Measurements from ENCODE around the gene GFI1B. TPM values are rescaled to one million over a fixed set of nuclear protein-coding genes. Genes with fewer than 3 reads are reported as not detected.
"Not testable (repeated sequence)": the region's sequence is repeated elsewhere in the genome, so short reads cannot be mapped to it uniquely, and the experiment has no call there.

GFI1B gene
- total RNA-seq, 1 experiment from 2014 or later, result not detected

DNA sequence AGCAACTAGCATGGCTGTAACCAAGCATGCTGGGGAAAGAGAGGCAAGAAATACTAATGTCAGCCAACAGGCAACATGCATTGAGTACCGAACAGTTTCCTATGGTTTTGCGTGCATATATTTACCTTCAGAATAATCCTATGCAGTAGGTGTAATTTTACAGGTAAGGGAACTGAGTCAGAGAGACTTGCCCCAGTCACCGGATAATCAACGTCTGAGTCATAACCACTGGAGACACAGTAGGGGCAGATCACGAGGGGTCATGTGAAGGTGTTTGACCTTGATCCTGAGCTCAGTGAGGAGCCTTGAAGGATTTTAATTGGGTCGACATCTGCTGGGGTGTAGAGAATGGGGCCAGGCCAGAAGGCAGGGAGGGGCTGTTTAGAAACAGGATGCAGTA, 20.7 kb upstream of the GFI1B start:
- Mint-ChIP-seq H3K9me3 (ENCODE audit: low read depth, unreplicated experiment) (peaks cover 13% of the 10 kb centered on the region), H3K27me3 (ENCODE audit: unreplicated experiment) (peaks cover 51% of the 10 kb centered on the region), H3K36me3 (ENCODE audit: insufficient read depth, unreplicated experiment) (no peaks in the 10 kb centered on the region), H3K4me3 (ENCODE audit: low read depth, unreplicated experiment) (no peak overlapping the region), H3K4me1 (ENCODE audit: low read depth, unreplicated experiment) (peaks cover 13% of the 10 kb centered on the region), H3K27ac (ENCODE audit: unreplicated experiment) (no peak overlapping the region)
- CTCF ChIA-PET, result no interaction called here
- no peak for DNase-seq
- intact Hi-C loops (cut with micrococcal nuclease; ENCODE audit: unreplicated experiment), result no loop called here
- BruUV-seq (replicated peaks), result no TSS peak
- TF ChIP-seq, protein P1, sequence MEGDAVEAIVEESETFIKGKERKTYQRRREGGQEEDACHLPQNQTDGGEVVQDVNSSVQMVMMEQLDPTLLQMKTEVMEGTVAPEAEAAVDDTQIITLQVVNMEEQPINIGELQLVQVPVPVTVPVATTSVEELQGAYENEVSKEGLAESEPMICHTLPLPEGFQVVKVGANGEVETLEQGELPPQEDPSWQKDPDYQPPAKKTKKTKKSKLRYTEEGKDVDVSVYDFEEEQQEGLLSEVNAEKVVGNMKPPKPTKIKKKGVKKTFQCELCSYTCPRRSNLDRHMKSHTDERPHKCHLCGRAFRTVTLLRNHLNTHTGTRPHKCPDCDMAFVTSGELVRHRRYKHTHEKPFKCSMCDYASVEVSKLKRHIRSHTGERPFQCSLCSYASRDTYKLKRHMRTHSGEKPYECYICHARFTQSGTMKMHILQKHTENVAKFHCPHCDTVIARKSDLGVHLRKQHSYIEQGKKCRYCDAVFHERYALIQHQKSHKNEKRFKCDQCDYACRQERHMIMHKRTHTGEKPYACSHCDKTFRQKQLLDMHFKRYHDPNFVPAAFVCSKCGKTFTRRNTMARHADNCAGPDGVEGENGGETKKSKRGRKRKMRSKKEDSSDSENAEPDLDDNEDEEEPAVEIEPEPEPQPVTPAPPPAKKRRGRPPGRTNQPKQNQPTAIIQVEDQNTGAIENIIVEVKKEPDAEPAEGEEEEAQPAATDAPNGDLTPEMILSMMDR (IDR thresholded peaks at IDR 0.05; ENCODE audit: unreplicated experiment), result no peak

DNA sequence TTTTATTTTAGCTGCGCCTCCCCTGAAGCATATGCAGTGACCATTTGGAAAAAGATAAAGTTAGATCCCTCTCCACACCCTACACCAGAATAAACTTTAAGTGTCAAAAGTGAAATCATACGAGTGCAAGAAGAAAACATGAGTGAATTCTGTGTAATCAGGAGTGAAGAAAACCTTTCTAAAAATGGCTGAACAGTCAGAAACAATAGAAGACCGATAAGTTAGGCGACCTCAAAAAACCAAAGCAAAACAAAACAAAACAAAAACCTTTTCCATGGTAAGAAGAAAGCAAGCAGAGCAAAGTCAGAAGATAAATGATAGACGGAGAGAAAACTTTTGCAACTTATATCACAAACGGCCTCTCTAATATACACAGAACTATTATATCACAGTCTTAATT, 17.5 kb upstream of the GFI1B start:
- no peaks in the 10 kb centered on the region for H3K36me3 Mint-ChIP-seq (ENCODE audit: insufficient read depth, unreplicated experiment)
- no peak overlapping the region for H3K27ac Mint-ChIP-seq (ENCODE audit: unreplicated experiment)
- peaks cover 13% of the 10 kb centered on the region for H3K4me1 Mint-ChIP-seq (ENCODE audit: low read depth, unreplicated experiment)
- intact Hi-C loops (cut with micrococcal nuclease; ENCODE audit: unreplicated experiment), result no loop called here
- no TSS peak for BruUV-seq (replicated peaks)
- H3K9me3 Mint-ChIP-seq (ENCODE audit: low read depth, unreplicated experiment), result peaks cover 13% of the 10 kb centered on the region
- peaks cover 51% of the 10 kb centered on the region for H3K27me3 Mint-ChIP-seq (ENCODE audit: unreplicated experiment)
- CTCF ChIA-PET, result interaction anchor here (0.7 kb wide), 1 partner anchor 534 kb away, joined by 4 read pairs; no protein-coding TSS in a partner anchor
- TF ChIP-seq, protein P1 (IDR thresholded peaks at IDR 0.05; ENCODE audit: unreplicated experiment), result no peak
- no peak overlapping the region for H3K4me3 Mint-ChIP-seq (ENCODE audit: low read depth, unreplicated experiment)
- DNase-seq, result no peak

GRCh38 chr9:132965478-132965877, 13.0 kb upstream of the GFI1B start:
- BruUV-seq (replicated peaks), result no TSS peak
- intact Hi-C loops (cut with micrococcal nuclease; ENCODE audit: unreplicated experiment), result no loop called here
- Mint-ChIP-seq H3K4me1 (ENCODE audit: low read depth, unreplicated experiment) (no peaks in the 10 kb centered on the region), H3K9me3 (ENCODE audit: low read depth, unreplicated experiment) (no peaks in the 10 kb centered on the region), H3K27me3 (ENCODE audit: unreplicated experiment) (peaks cover 12% of the 10 kb centered on the region), H3K36me3 (ENCODE audit: insufficient read depth, unreplicated experiment) (no peaks in the 10 kb centered on the region), H3K4me3 (ENCODE audit: low read depth, unreplicated experiment) (no peak overlapping the region), H3K27ac (ENCODE audit: unreplicated experiment) (no peak overlapping the region)
- DNase-seq, result no peak
- CTCF ChIA-PET, result no interaction called here
- TF ChIP-seq, protein P1 (IDR thresholded peaks at IDR 0.05; ENCODE audit: unreplicated experiment), result no peak

- CTCF ChIA-PET; H3K27me3 Mint-ChIP-seq (ENCODE audit: unreplicated experiment); H3K9me3 Mint-ChIP-seq (ENCODE audit: low read depth, unreplicated experiment); H3K27ac Mint-ChIP-seq (ENCODE audit: unreplicated experiment); DNase-seq; H3K4me3 Mint-ChIP-seq (ENCODE audit: low read depth, unreplicated experiment); H3K36me3 Mint-ChIP-seq (ENCODE audit: insufficient read depth, unreplicated experiment); BruUV-seq (replicated peaks); intact Hi-C loops (cut with micrococcal nuclease; ENCODE audit: unreplicated experiment): not testable (repeated sequence)
- H3K4me1 Mint-ChIP-seq (ENCODE audit: low read depth, unreplicated experiment), result peaks cover 11% of the 10 kb centered on the region
These were observed 10.6 kb upstream of the GFI1B start for GRCh38 chr9:132967908-132968307.

- intact Hi-C loops (cut with micrococcal nuclease; ENCODE audit: unreplicated experiment), result loop anchor here (5.0 kb wide), 1 partner anchor 172 kb away; no protein-coding TSS in a partner anchor
- DNase-seq, result no peak
- CTCF ChIA-PET, result no interaction called here
- Mint-ChIP-seq H3K27ac (ENCODE audit: unreplicated experiment) (no peak overlapping the region), H3K4me3 (ENCODE audit: low read depth, unreplicated experiment) (no peak overlapping the region), H3K36me3 (ENCODE audit: insufficient read depth, unreplicated experiment) (peaks cover 7% of the 10 kb centered on the region), H3K4me1 (ENCODE audit: low read depth, unreplicated experiment) (peaks cover 11% of the 10 kb centered on the region), H3K9me3 (ENCODE audit: low read depth, unreplicated experiment) (no peaks in the 10 kb centered on the region), H3K27me3 (ENCODE audit: unreplicated experiment) (no peaks in the 10 kb centered on the region)
- BruUV-seq (replicated peaks), result no TSS peak
- TF ChIP-seq, protein P1 (IDR thresholded peaks at IDR 0.05; ENCODE audit: unreplicated experiment), result no peak
These were observed 8.7 kb upstream of the GFI1B start for GRCh38 chr9:132969783-132970182.
